HEK293T (cell line): Measurements from ENCODE around the gene SULT1A3.
"Not testable (repeated sequence)": the region's sequence is repeated elsewhere in the genome, so short reads cannot be mapped to it uniquely, and the experiment has no call there.

Source experiments
- CTCF ChIA-PET: fragments of 350-600 bp; formaldehyde crosslinking; extraction: SDS; loops from one replicate; lab custom pipeline; 2021; ENCODE audit warnings: antibody characterized with exemption, inconsistent platforms; lab: Yijun Ruan, JAX
- POLR2A ChIA-PET: fragments of 350-600 bp; formaldehyde crosslinking; extraction: SDS; loops from one replicate; lab custom pipeline; 2020; ENCODE audit warnings: antibody characterized with exemption, inconsistent platforms; lab: Yijun Ruan, JAX
- DNase-seq: peaks from one replicate; pipeline ENCODE4 v3.0.0; 2012; ENCODE audit warnings: mixed read lengths; ENCODE audit errors: extremely low spot score
- ARNT ChIP-seq: fragments of 450-650 bp; IDR thresholded peaks from 2 replicates; pipeline ENCODE4 v1.6.1; 2017; ENCODE audit warnings: mild to moderate bottlenecking
- BHLHE40 ChIP-seq: fragments of 450-650 bp; IDR thresholded peaks from 2 replicates; pipeline ENCODE4 v1.6.1; 2016; ENCODE audit warnings: mild to moderate bottlenecking, moderate library complexity, borderline replicate concordance
- CTBP1 ChIP-seq: fragments of 450-650 bp; IDR thresholded peaks from 2 replicates; pipeline ENCODE4 v1.6.1; 2016; ENCODE audit warnings: borderline replicate concordance
- ELF4 ChIP-seq: fragments of 450-650 bp; IDR thresholded peaks from 2 replicates; pipeline ENCODE4 v1.6.1; 2017; ENCODE audit warnings: antibody characterized with exemption
- FOXA1 ChIP-seq: fragments of 450-650 bp; IDR thresholded peaks from 2 replicates; pipeline ENCODE4 v1.6.1; 2016; ENCODE audit warnings: mild to moderate bottlenecking
- FOXK2 ChIP-seq: fragments of 450-650 bp; IDR thresholded peaks from 2 replicates; pipeline ENCODE4 v1.6.1; 2016; ENCODE audit warnings: mild to moderate bottlenecking
- FOXM1 ChIP-seq: fragments of 450-650 bp; IDR thresholded peaks from 2 replicates; pipeline ENCODE4 v1.6.1; 2017; ENCODE audit warnings: mild to moderate bottlenecking, borderline replicate concordance
- HDGF ChIP-seq: fragments of 450-650 bp; IDR thresholded peaks from 2 replicates; pipeline ENCODE4 v1.6.1; 2017; ENCODE audit warnings: antibody characterized with exemption, borderline replicate concordance
- L3MBTL2 ChIP-seq: fragments of 450-650 bp; conservative IDR thresholded peaks from 2 replicates; pipeline ENCODE4 v1.6.1; 2016; ENCODE audit warnings: mild to moderate bottlenecking
- LEF1 ChIP-seq: fragments of 450-650 bp; IDR thresholded peaks from 2 replicates; pipeline ENCODE4 v1.6.1; 2017; ENCODE audit warnings: mild to moderate bottlenecking, borderline replicate concordance
- NFRKB ChIP-seq: fragments of 450-650 bp; IDR thresholded peaks from 2 replicates; pipeline ENCODE4 v1.6.1; 2016; ENCODE audit warnings: mild to moderate bottlenecking, moderate library complexity
- PKNOX1 ChIP-seq: fragments of 450-650 bp; IDR thresholded peaks from 2 replicates; pipeline ENCODE4 v1.6.1; 2016
- SP1 ChIP-seq: fragments of 450-650 bp; IDR thresholded peaks from 2 replicates; pipeline ENCODE4 v1.6.1; 2017
- SUZ12 ChIP-seq: fragments of 450-650 bp; IDR thresholded peaks from 2 replicates; pipeline ENCODE4 v1.6.1; 2016; ENCODE audit warnings: mild to moderate bottlenecking
- TARDBP ChIP-seq: fragments of 450-650 bp; IDR thresholded peaks from 2 replicates; pipeline ENCODE4 v1.6.1; 2016
- ZNF384 ChIP-seq: fragments of 450-650 bp; IDR thresholded peaks from 2 replicates; pipeline ENCODE4 v1.6.1; 2016

SULT1A3 gene

GRCh38 chr16:30186444-30186781 is 12.6 kb upstream of the SULT1A3 start:
- POLR2A ChIA-PET: interaction anchor here (1.2 kb wide), 1 partner anchor 95 kb away, joined by 4 read pairs; the partner anchor contains the start of gene TBX6
- CTCF ChIA-PET: interaction anchor here (2.2 kb wide), 1 partner anchor 94 kb away, joined by 8 read pairs; no protein-coding TSS in a partner anchor
- no peak for TF ChIP-seq ZNF384
- no peak for TF ChIP-seq CTBP1
- TF ChIP-seq BHLHE40: no peak
- TF ChIP-seq HDGF: no peak
- no peak for TF ChIP-seq ARNT
- TF ChIP-seq FOXA1: no peak
- no peak for TF ChIP-seq TARDBP
- TF ChIP-seq LEF1: no peak
- no peak for TF ChIP-seq SUZ12
- no peak for DNase-seq

GRCh38 chr16:30186782-30187555 is 12.1 kb upstream of the SULT1A3 start:
- ChIA-PET CTCF (interaction anchor here (2.2 kb wide), 1 partner anchor 94 kb away, joined by 8 read pairs; no protein-coding TSS in a partner anchor), POLR2A (no interaction called here)
- TF ChIP-seq FOXM1 (peak; percentile 47; the same call in 1 of the 2 replicates), TARDBP (no peak; the same call in 1 of the 2 replicates)
- peak; percentile 87 for DNase-seq

GRCh38 chr16:30187556-30187865 is 11.5 kb upstream of the SULT1A3 start:
- no peak for DNase-seq
- CTCF ChIA-PET: no interaction called here
- POLR2A ChIA-PET: no interaction called here
- TF ChIP-seq SP1: no peak
- TF ChIP-seq FOXK2: no peak
- TF ChIP-seq L3MBTL2: no peak
- TF ChIP-seq ELF4: no peak
- TF ChIP-seq CTBP1: no peak
- no peak for TF ChIP-seq FOXM1
- no peak for TF ChIP-seq PKNOX1
- TF ChIP-seq LEF1: no peak
- no peak for TF ChIP-seq TARDBP
- no peak for TF ChIP-seq SUZ12
- no peak for TF ChIP-seq FOXA1
- TF ChIP-seq BHLHE40: no peak
- no peak for TF ChIP-seq ZNF384
- TF ChIP-seq NFRKB: no peak
- TF ChIP-seq HDGF: no peak
- TF ChIP-seq ARNT: no peak

- DNase-seq: no peak
- ChIA-PET CTCF (no interaction called here), POLR2A (no interaction called here)
- TF ChIP-seq ARNT: no peak
- no peak for TF ChIP-seq TARDBP
- TF ChIP-seq ELF4: no peak
- TF ChIP-seq HDGF: no peak
- TF ChIP-seq BHLHE40: no peak
- no peak for TF ChIP-seq NFRKB
- no peak for TF ChIP-seq SUZ12
- TF ChIP-seq FOXM1: no peak
- TF ChIP-seq LEF1: no peak
- TF ChIP-seq CTBP1: no peak
- no peak for TF ChIP-seq L3MBTL2
- TF ChIP-seq ZNF384: no peak
- TF ChIP-seq PKNOX1: no peak
- TF ChIP-seq SP1: no peak
- TF ChIP-seq FOXK2: no peak
- no peak for TF ChIP-seq FOXA1
These were observed 11.0 kb upstream of the SULT1A3 start for GRCh38 chr16:30187971-30188561.

GRCh38 chr16:30191158-30191557 is 7.9 kb upstream of the SULT1A3 start:
- POLR2A ChIA-PET, CTCF ChIA-PET, DNase-seq: not testable (repeated sequence)

- POLR2A ChIA-PET, DNase-seq, CTCF ChIA-PET: not testable (repeated sequence)
These were observed 6.0 kb upstream of the SULT1A3 start for GRCh38 chr16:30193098-30193497.

GRCh38 chr16:30193615-30194014 is 5.4 kb upstream of the SULT1A3 start, which contains the start of the genes BOLA2B and SLX1A:
TSS of gene BOLA2B (minus strand) at chr16:30193666. CDS start at chr16:30193595, 71 bp downstream.
TSS of gene SLX1A (plus strand) at chr16:30193875. CDS start at chr16:30194085, 210 bp downstream.
- DNase-seq, CTCF ChIA-PET, POLR2A ChIA-PET: not testable (repeated sequence)

GRCh38 chr16:30194172-30194925 is 4.7 kb upstream of the SULT1A3 start:
- DNase-seq, POLR2A ChIA-PET, CTCF ChIA-PET: not testable (repeated sequence)

GRCh38 chr16:30197001-30197400 is 2.1 kb upstream of the SULT1A3 start:
- POLR2A ChIA-PET, CTCF ChIA-PET, DNase-seq: not testable (repeated sequence)

- CTCF ChIA-PET, POLR2A ChIA-PET, DNase-seq: not testable (repeated sequence)
These were observed 721 bp downstream of the SULT1A3 start for GRCh38 chr16:30199608-30200343.

- DNase-seq, POLR2A ChIA-PET, CTCF ChIA-PET: not testable (repeated sequence)
These were observed 6.6 kb downstream of the SULT1A3 start for GRCh38 chr16:30205541-30206236.
